Panc1 (cell line): ENCODE data around the gene PRR36. TPM values are rescaled to one million over a fixed set of nuclear protein-coding genes. Genes with fewer than 3 reads are reported as not detected.

Experiments used
- ATAC-seq: fragments of 200-7000 bp; cut with Tn5 transposase; 2 replicates; pipeline ENCODE4 v1.9.1; 2020; ENCODE audit warnings: mild to moderate bottlenecking, moderate library complexity
- BruUV-seq: library from RNA; stranded (reverse); fragments of 400-500 nt; replicated peaks from 2 replicates; lab custom pipeline; 2021; lab: Mats Ljungman, UMichigan
- CTCF ChIA-PET: fragments of 300-600 bp; sonication (Branson Sonifier 250); formaldehyde crosslinking; loops from one replicate; lab custom pipeline; 2022; ENCODE audit warnings: antibody characterized with exemption; lab: Charles Lee
- POLR2A ChIA-PET: fragments of 300-600 bp; sonication (Branson Sonifier 250); formaldehyde crosslinking; loops from one replicate; lab custom pipeline; 2022; ENCODE audit warnings: antibody characterized with exemption; lab: Charles Lee
- DNase-seq: peaks from one replicate; pipeline ENCODE4 v3.0.0-alpha.2; 2010; ENCODE audit warnings: low read depth, low spot score
- H3K27ac ChIP-seq: 2 replicates; pipeline ENCODE4 v1.5.1; 2011; ENCODE audit warnings: mild to moderate bottlenecking, low read length, inconsistent platforms
- H3K27me3 ChIP-seq: fragments of 200-500 bp; sonication (Bioruptor generic); 2 replicates; pipeline ENCODE4 v1.6.0; 2014; ENCODE audit warnings: low read length, inconsistent platforms; ENCODE audit not compliant: control insufficient read depth, insufficient read depth
- H3K36me3 ChIP-seq: fragments of 200-500 bp; sonication (Bioruptor generic); 2 replicates; pipeline ENCODE4 v1.5.1; 2014; ENCODE audit warnings: inconsistent platforms, mild to moderate bottlenecking, low read length, moderate library complexity; ENCODE audit not compliant: control insufficient read depth, insufficient read depth
- H3K4me1 ChIP-seq: 2 replicates; pipeline ENCODE4 v1.5.1; 2011; ENCODE audit warnings: inconsistent platforms, mild to moderate bottlenecking, low read length, moderate library complexity; ENCODE audit not compliant: control insufficient read depth, insufficient read depth
- H3K4me3 ChIP-seq, 2 experiments: 2 replicates each; pipeline ENCODE4 v1.5.1; 2011 to 2012; ENCODE audit warnings: low read depth in 2 of 2, low read length in 2 of 2, mild to moderate bottlenecking in 2 of 2, inconsistent platforms in 1 of 2, moderate library complexity in 1 of 2
- H3K9me3 ChIP-seq: fragments of 200-500 bp; sonication (Bioruptor generic); 2 replicates; pipeline ENCODE4 v1.5.1; 2014; ENCODE audit warnings: low read depth, mild to moderate bottlenecking, inconsistent platforms, low read length, moderate library complexity; ENCODE audit not compliant: control insufficient read depth, insufficient read depth
- CTCF ChIP-seq: fragments of 450-650 bp; IDR thresholded peaks from 2 replicates; pipeline ENCODE4 v1.5.1; 2017; ENCODE audit warnings: mild to moderate bottlenecking
- POLR2AphosphoS5 ChIP-seq: IDR thresholded peaks from 2 replicates; pipeline ENCODE4 v1.6.1; 2012; ENCODE audit warnings: mild to moderate bottlenecking, low read depth, low read length, moderate library complexity
- REST ChIP-seq, 2 experiments: IDR thresholded peaks; 2 replicates each; pipeline ENCODE4 v1.6.1; 2011 to 2012; ENCODE audit warnings: low read depth in 2 of 2, control low read depth in 1 of 2, low read length in 1 of 2, mild to moderate bottlenecking in 1 of 2, moderate library complexity in 1 of 2; ENCODE audit not compliant: insufficient read depth in 1 of 2
- SIN3A ChIP-seq: IDR thresholded peaks from 2 replicates; pipeline ENCODE4 v1.6.1; 2012; ENCODE audit warnings: low read depth, mild to moderate bottlenecking, low read length, moderate library complexity, borderline replicate concordance; ENCODE audit not compliant: insufficient read depth
- TCF7L2 ChIP-seq: IDR thresholded peaks from 2 replicates; pipeline ENCODE4 v1.6.1; 2011; ENCODE audit warnings: mild to moderate bottlenecking, low read depth, low read length, inconsistent platforms
- in situ Hi-C: cut with HindIII; loops from 2 replicates; pipeline ENCODE4 v1.10.0; 2016; ENCODE audit warnings: low sequenced_read_pairs, low pct_unique_long_range_greater_than_20kb
- intact Hi-C: fragments of 100-400 bp; cut with micrococcal nuclease; formaldehyde crosslinking; loops from one replicate; pipeline ENCODE4 v1.10.0; 2022; ENCODE audit not compliant: unreplicated experiment
- total RNA-seq: library from RNA; stranded (reverse); gene quantifications from one replicate; pipeline ENCODE4 v1.2.1, GENCODE V29; 2021; ENCODE audit not compliant: unreplicated experiment

PRR36 gene
- total RNA-seq, 1 experiment from 2014 or later = 3.7 TPM

GRCh38 chr19:7865262-7865911 is 8.8 kb downstream of the PRR36 start:
- Histone ChIP-seq H3K27ac (no peak overlapping the region), H3K36me3 (no peaks in the 10 kb centered on the region), H3K4me3 (no peak overlapping the region), H3K27me3 (no peaks in the 10 kb centered on the region), H3K4me1 (no peaks in the 10 kb centered on the region), H3K9me3 (no peaks in the 10 kb centered on the region)
- POLR2A ChIA-PET = no interaction called here
- intact Hi-C loops (no loop called here), in situ Hi-C loops (no loop called here)
- CTCF ChIA-PET = no interaction called here
- no peak for DNase-seq
- BruUV-seq = no TSS peak
- ATAC-seq = no peak
- no peak for TF ChIP-seq CTCF
- no peak for TF ChIP-seq REST (IDR thresholded peaks at IDR 0.05; ENCODE audit: insufficient read depth in 1 of 2, low read depth in 2 of 2, low read length in 1 of 2)
- no peak for TF ChIP-seq POLR2AphosphoS5
- no peak for TF ChIP-seq SIN3A

- in situ Hi-C loops = no loop called here
- H3K36me3 ChIP-seq = no peaks in the 10 kb centered on the region
- ChIA-PET POLR2A (no interaction called here), CTCF (no interaction called here)
- H3K27ac ChIP-seq = no peak overlapping the region
- intact Hi-C loops = no loop called here
- TF ChIP-seq POLR2AphosphoS5 = no peak
- TF ChIP-seq SIN3A = no peak
- no peak for TF ChIP-seq TCF7L2
- ATAC-seq (no peak), DNase-seq (no peak)
- BruUV-seq = no TSS peak
- H3K4me1 ChIP-seq = no peaks in the 10 kb centered on the region
- no peaks in the 10 kb centered on the region for H3K27me3 ChIP-seq
- no peaks in the 10 kb centered on the region for H3K9me3 ChIP-seq
- no peak overlapping the region for H3K4me3 ChIP-seq
Measured at GRCh38 chr19:7864690-7865074, 9.5 kb downstream of the PRR36 start.

GRCh38 chr19:7863971-7864689 is 10.1 kb downstream of the PRR36 start:
- CTCF ChIA-PET = no interaction called here
- Histone ChIP-seq H3K27me3 (no peaks in the 10 kb centered on the region), H3K4me1 (no peaks in the 10 kb centered on the region), H3K36me3 (no peaks in the 10 kb centered on the region), H3K9me3 (no peaks in the 10 kb centered on the region), H3K4me3 (no peak overlapping the region), H3K27ac (no peak overlapping the region)
- BruUV-seq = no TSS peak
- DNase-seq = no peak
- intact Hi-C loops (no loop called here), in situ Hi-C loops (no loop called here)
- POLR2A ChIA-PET = no interaction called here
- TF ChIP-seq CTCF (no peak), SIN3A (no peak), POLR2AphosphoS5 (no peak), TCF7L2 (no peak), REST (IDR thresholded peaks at IDR 0.05; ENCODE audit: insufficient read depth in 1 of 2, low read depth in 2 of 2, low read length in 1 of 2) (no peak)
- no peak for ATAC-seq
